Skeletal muscle tissue (tissue), 4 donors: ENCODE results near the gene ZNF514. TPM values are rescaled to one million over a fixed set of nuclear protein-coding genes. Genes with fewer than 3 reads are reported as not detected.
"Not testable (repeated sequence)": the region's sequence is repeated elsewhere in the genome, so short reads cannot be mapped to it uniquely, and the experiment has no call there.

ENCODE experiments used
- H3K27ac ChIP-seq: one replicate; pipeline ENCODE4 v1.7.0; 2013; ENCODE audit warnings: mild to moderate bottlenecking, low read depth, low read length, inconsistent platforms
- H3K27me3 ChIP-seq, 3 donors: one replicate each; pipeline ENCODE4 v1.7.0; 2013; ENCODE audit warnings: low read length in 3 of 3; ENCODE audit not compliant: control insufficient read depth in 3 of 3, insufficient read depth in 3 of 3
- H3K36me3 ChIP-seq, 3 donors: one replicate each; pipeline ENCODE4 v1.7.0; 2013; ENCODE audit warnings: low read length in 3 of 3; ENCODE audit not compliant: control insufficient read depth in 3 of 3, insufficient read depth in 3 of 3
- H3K4me1 ChIP-seq, 3 donors: one replicate each; pipeline ENCODE4 v1.7.0; 2013; ENCODE audit warnings: low read length in 3 of 3, mild to moderate bottlenecking in 3 of 3; ENCODE audit not compliant: control insufficient read depth in 3 of 3, insufficient read depth in 3 of 3
- H3K4me3 ChIP-seq, 3 donors: one replicate each; pipeline ENCODE4 v1.7.0; 2013; ENCODE audit warnings: low read length in 3 of 3
- H3K9ac ChIP-seq, 3 donors: one replicate each; pipeline ENCODE4 v1.7.0; 2013; ENCODE audit warnings: low read length in 3 of 3, mild to moderate bottlenecking in 3 of 3, moderate library complexity in 2 of 3, low read depth in 1 of 3
- H3K9me3 ChIP-seq, 3 donors: one replicate each; pipeline ENCODE4 v1.7.0; 2013; ENCODE audit warnings: low read length in 3 of 3; ENCODE audit not compliant: control insufficient read depth in 3 of 3
- total RNA-seq: library from RNA; depleted of rRNA; stranded (reverse); fragments of >200 nt; gene quantifications from one replicate; pipeline ENCODE4 v1.2.3, GENCODE V29; 2014
- donor health status: Osteomylitis.

Gene ZNF514
- 22.4 TPM for total RNA-seq

- Histone ChIP-seq H3K9ac (peak within 1 kb of the TSS; percentile 88 to 91 (median 88)), H3K4me1 (peaks cover 25 to 32% (median 28%) of the 10 kb centered on the region in 3 donors), H3K27me3 (no peaks in the 10 kb centered on the region), H3K36me3 (peaks cover 24% of the 10 kb centered on the region in 3 donors), H3K9me3 (peaks cover 0 to 8% (median 2%) of the 10 kb centered on the region in 3 donors), H3K27ac (peak within 1 kb of the TSS; percentile 81), H3K4me3 (peak within 1 kb of the TSS; percentile 85 to 98 (median 92))
These were observed at the start of gene ZNF514 for GRCh38 chr2:95159690-95160449. TSS of gene ZNF514 (minus strand) at chr2:95159848. CDS start at chr2:95153253, 6,595 bp downstream.

GRCh38 chr2:95208106-95208505 is 48.5 kb upstream of the ZNF514 start:
- no peak overlapping the region for H3K27ac ChIP-seq
- peaks cover 2 to 18% (median 6%) of the 10 kb centered on the region in 3 donors for H3K9me3 ChIP-seq
- H3K4me1 ChIP-seq, result peaks cover 0 to 10% (median 4%) of the 10 kb centered on the region in 3 donors
- peaks cover 16 to 35% (median 25%) of the 10 kb centered on the region in 3 donors for H3K36me3 ChIP-seq
- no peaks in the 10 kb centered on the region for H3K27me3 ChIP-seq
- peak overlapping the region; percentile 73 to 86 (median 85) for H3K4me3 ChIP-seq
- peak overlapping the region in 2 of 3 donors; percentile 76 to 79 for H3K9ac ChIP-seq

GRCh38 chr2:95207111-95207961 is 47.7 kb upstream of the ZNF514 start, which contains the start of gene ZNF892:
TSS of gene ZNF892 (plus strand) at chr2:95207521. CDS start at chr2:95207816, 295 bp downstream.
- H3K36me3 ChIP-seq, result peaks cover 12 to 27% (median 18%) of the 10 kb centered on the region in 3 donors
- H3K4me3 ChIP-seq, result peak within 1 kb of the TSS; percentile 73 to 86 (median 85)
- peaks cover 2 to 11% (median 4%) of the 10 kb centered on the region in 3 donors for H3K9me3 ChIP-seq
- H3K9ac ChIP-seq, result peak within 1 kb of the TSS; percentile 76 to 82 (median 79)
- H3K27ac ChIP-seq, result peak within 1 kb of the TSS; percentile 67
- peaks cover 0 to 10% (median 4%) of the 10 kb centered on the region in 3 donors for H3K4me1 ChIP-seq
- no peaks in the 10 kb centered on the region for H3K27me3 ChIP-seq

GRCh38 chr2:95206096-95206495 is 46.4 kb upstream of the ZNF514 start:
- no peak overlapping the region for H3K27ac ChIP-seq
- peaks cover 0 to 10% (median 4%) of the 10 kb centered on the region in 3 donors for H3K4me1 ChIP-seq
- peaks cover 3 to 17% (median 6%) of the 10 kb centered on the region in 3 donors for H3K36me3 ChIP-seq
- no peaks in the 10 kb centered on the region for H3K27me3 ChIP-seq
- no peak overlapping the region for H3K9ac ChIP-seq
- H3K4me3 ChIP-seq, result peak overlapping the region in 1 of 3 donors; percentile 73
- peaks cover 0 to 2% (median under 1%) of the 10 kb centered on the region in 3 donors for H3K9me3 ChIP-seq

- Histone ChIP-seq H3K4me1 (peaks cover 0 to 10% (median 4%) of the 10 kb centered on the region in 3 donors), H3K4me3 (no peak overlapping the region), H3K36me3 (peaks cover under 1 to 7% (median 4%) of the 10 kb centered on the region in 3 donors), H3K9ac (no peak overlapping the region), H3K9me3 (peaks cover 0 to 2% (median 0%) of the 10 kb centered on the region in 3 donors), H3K27ac (no peak overlapping the region), H3K27me3 (peaks cover 0 to 3% (median 1%) of the 10 kb centered on the region in 3 donors)
These were observed 44.7 kb upstream of the ZNF514 start for GRCh38 chr2:95204396-95204795.

GRCh38 chr2:95203911-95204310 is 44.3 kb upstream of the ZNF514 start:
- Histone ChIP-seq H3K4me1 (peaks cover 0 to 10% (median 4%) of the 10 kb centered on the region in 3 donors), H3K27me3 (peaks cover 0 to 4% (median 3%) of the 10 kb centered on the region in 3 donors), H3K4me3 (no peak overlapping the region), H3K27ac (no peak overlapping the region), H3K9ac (no peak overlapping the region), H3K36me3 (peaks cover 0 to 3% (median 3%) of the 10 kb centered on the region in 3 donors), H3K9me3 (peaks cover 0 to 2% (median 0%) of the 10 kb centered on the region in 3 donors)

- not testable (repeated sequence) for H3K9me3 ChIP-seq, H3K27me3 ChIP-seq, H3K4me1 ChIP-seq, H3K9ac ChIP-seq, H3K27ac ChIP-seq, H3K4me3 ChIP-seq, H3K36me3 ChIP-seq
These were observed 33.3 kb upstream of the ZNF514 start for GRCh38 chr2:95192956-95193355.

GRCh38 chr2:95185973-95186372 is 26.3 kb upstream of the ZNF514 start:
- no peak overlapping the region for H3K9ac ChIP-seq
- no peaks in the 10 kb centered on the region for H3K27me3 ChIP-seq
- H3K4me1 ChIP-seq, result no peaks in the 10 kb centered on the region
- H3K36me3 ChIP-seq, result peaks cover 20 to 24% (median 21%) of the 10 kb centered on the region in 3 donors
- no peak overlapping the region for H3K4me3 ChIP-seq
- H3K27ac ChIP-seq, result no peak overlapping the region
- H3K9me3 ChIP-seq, result peaks cover 0 to 4% (median 0%) of the 10 kb centered on the region in 3 donors

GRCh38 chr2:95185197-95185596 is 25.5 kb upstream of the ZNF514 start:
- no peaks in the 10 kb centered on the region for H3K4me1 ChIP-seq
- H3K27ac ChIP-seq, result no peak overlapping the region
- H3K9ac ChIP-seq, result no peak overlapping the region
- H3K9me3 ChIP-seq, result peaks cover 0 to 5% (median 0%) of the 10 kb centered on the region in 3 donors
- no peak overlapping the region for H3K4me3 ChIP-seq
- H3K27me3 ChIP-seq, result no peaks in the 10 kb centered on the region
- H3K36me3 ChIP-seq, result peaks cover 26 to 31% (median 29%) of the 10 kb centered on the region in 3 donors
